ENCODE data around the gene CEP164.

Gene CEP164

DNA sequence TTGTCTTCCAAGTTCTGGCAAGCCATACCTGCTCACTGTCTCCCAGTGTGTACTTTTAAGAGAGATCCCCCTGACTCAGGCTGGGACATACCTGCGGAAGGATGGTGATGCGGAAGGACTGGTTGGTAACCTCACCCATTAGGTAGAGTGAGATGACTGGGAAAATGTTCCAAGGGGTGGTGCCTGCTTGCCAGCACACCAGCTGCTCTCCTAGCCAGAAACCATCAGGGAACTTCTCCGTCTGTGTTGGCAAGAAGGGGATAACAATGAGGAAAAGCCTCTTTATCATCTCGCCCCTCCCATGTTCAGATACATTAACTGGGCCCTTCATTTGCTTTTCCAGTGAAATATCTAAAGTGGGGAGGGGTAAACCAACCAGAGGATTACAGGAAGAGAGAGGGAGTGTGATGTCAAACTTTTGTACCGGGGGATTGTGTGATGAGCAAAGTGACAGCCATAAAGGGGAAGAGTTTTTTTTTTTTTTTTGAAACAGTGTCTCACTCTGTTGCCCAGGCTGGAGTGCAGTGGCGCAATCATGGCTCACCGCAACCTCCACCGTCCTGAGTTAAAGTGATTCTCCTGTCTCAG is 36.8 kb upstream of the CEP164 start, which contains the start of gene BACE1-AS:
TSS of gene BACE1-AS (plus strand) at position 538 of the 588 bp plus-strand sequence.
- no peak within 1 kb of the TSS for H3K4me3 ChIP-seq (ENCODE audit: low read length in 2 of 2)
- H3K27ac ChIP-seq (ENCODE audit: low read length) = no peak within 1 kb of the TSS
- H3K9ac ChIP-seq (ENCODE audit: low read length in 2 of 2) = no peak within 1 kb of the TSS
- no peaks in the 10 kb centered on the region for H3K9me3 ChIP-seq (ENCODE audit: control insufficient read depth in 2 of 2, low read length in 2 of 2)
- peaks cover 40 to 43% of the 10 kb centered on the region in 2 donors for H3K36me3 ChIP-seq (ENCODE audit: control insufficient read depth in 2 of 2, insufficient read depth in 2 of 2, low read length in 2 of 2)
- H3K27me3 ChIP-seq (ENCODE audit: control insufficient read depth in 1 of 2, insufficient read depth in 2 of 2, low read length in 2 of 2) = no peaks in the 10 kb centered on the region
- H3K4me1 ChIP-seq (ENCODE audit: control insufficient read depth, insufficient read depth, low read length) = no peaks in the 10 kb centered on the region

DNA sequence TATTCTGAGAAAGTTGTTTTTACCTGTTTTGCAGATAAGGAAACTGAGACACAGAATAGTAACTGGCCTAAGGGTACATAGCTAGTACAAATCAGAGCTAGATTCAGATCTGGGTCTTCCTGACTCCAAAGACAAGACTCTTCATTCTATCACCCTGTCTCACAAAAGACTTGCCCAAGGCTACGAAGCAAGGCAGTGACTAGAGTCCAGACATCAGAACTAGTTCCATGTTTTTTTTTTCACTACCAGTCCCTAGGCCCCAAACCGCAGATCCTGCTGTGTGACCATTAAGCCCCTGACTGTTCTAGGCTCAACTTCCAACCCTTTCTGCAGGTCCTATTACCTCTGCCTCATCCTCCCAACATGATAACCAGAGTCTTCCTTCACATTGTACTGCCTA is 35.0 kb upstream of the CEP164 start:
- Histone ChIP-seq H3K9ac (ENCODE audit: low read length in 2 of 2) (no peak overlapping the region), H3K36me3 (ENCODE audit: control insufficient read depth in 2 of 2, insufficient read depth in 2 of 2, low read length in 2 of 2) (peaks cover 37 to 41% of the 10 kb centered on the region in 2 donors), H3K4me3 (ENCODE audit: low read length in 2 of 2) (no peak overlapping the region), H3K27ac (ENCODE audit: low read length) (no peak overlapping the region), H3K9me3 (ENCODE audit: control insufficient read depth in 2 of 2, low read length in 2 of 2) (no peaks in the 10 kb centered on the region), H3K4me1 (ENCODE audit: control insufficient read depth, insufficient read depth, low read length) (no peaks in the 10 kb centered on the region), H3K27me3 (ENCODE audit: control insufficient read depth in 1 of 2, insufficient read depth in 2 of 2, low read length in 2 of 2) (no peaks in the 10 kb centered on the region)

DNA sequence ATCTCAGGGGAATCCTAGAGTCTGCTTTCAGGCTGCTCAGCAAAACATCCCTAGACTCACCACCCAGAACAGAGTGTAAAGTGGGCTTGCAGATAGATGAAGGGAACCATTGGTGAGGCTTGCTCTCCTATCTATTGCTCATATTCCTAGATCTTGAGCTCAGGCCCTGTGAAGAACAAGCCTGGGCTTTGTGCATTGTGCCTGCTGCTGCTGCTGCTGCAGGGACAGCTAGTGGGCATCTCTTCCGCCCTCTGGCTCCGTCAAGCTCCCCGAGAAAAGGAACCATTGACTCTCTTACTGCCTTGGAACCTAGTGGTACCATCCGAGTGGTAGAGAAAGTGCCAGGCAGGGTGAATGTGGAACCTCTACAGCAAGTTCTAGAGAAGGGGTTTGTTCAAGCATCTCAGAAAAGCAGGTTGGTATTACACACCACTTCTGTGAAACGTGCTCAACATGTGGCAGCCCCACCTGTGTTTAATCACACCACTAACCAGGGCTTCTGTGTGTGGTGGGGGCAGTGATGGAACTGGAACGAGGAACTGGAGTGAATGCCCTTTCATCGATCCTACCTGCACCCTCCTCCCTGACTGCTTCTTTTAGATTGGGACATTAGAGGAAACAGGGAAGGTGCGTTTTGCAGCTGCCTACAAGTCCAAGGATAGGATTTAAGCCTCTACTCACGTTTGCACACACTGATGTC is 32.1 kb upstream of the CEP164 start:
- Histone ChIP-seq H3K9ac (ENCODE audit: low read length in 2 of 2) (no peak overlapping the region), H3K27ac (ENCODE audit: low read length) (no peak overlapping the region), H3K36me3 (ENCODE audit: control insufficient read depth in 2 of 2, insufficient read depth in 2 of 2, low read length in 2 of 2) (peaks cover 18 to 26% of the 10 kb centered on the region in 2 donors), H3K4me1 (ENCODE audit: control insufficient read depth, insufficient read depth, low read length) (peaks cover 9% of the 10 kb centered on the region), H3K4me3 (ENCODE audit: low read length in 2 of 2) (no peak overlapping the region), H3K27me3 (ENCODE audit: control insufficient read depth in 1 of 2, insufficient read depth in 2 of 2, low read length in 2 of 2) (no peaks in the 10 kb centered on the region), H3K9me3 (ENCODE audit: control insufficient read depth in 2 of 2, low read length in 2 of 2) (no peaks in the 10 kb centered on the region)

DNA sequence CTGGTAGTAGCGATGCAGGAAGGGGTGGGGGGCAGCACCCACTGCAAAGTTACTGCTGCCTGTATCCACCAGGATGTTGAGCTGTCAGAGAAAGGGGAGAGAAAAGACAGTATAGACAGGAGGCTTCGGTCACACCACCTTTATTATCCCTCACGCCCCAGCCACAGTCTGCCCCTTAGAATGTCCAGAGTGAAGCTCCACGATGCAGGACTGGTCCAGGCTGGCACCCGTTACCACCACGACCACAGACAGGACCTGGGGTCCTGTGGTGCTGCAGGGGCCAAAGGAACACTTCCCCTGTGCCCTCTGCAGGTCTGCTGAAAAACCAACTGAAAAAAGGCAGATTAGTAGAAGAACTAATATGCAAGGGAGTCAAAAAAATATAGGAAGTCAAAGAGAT is 30.8 kb upstream of the CEP164 start:
- no peak overlapping the region for H3K4me3 ChIP-seq (ENCODE audit: low read length in 2 of 2)
- no peaks in the 10 kb centered on the region for H3K27me3 ChIP-seq (ENCODE audit: control insufficient read depth in 1 of 2, insufficient read depth in 2 of 2, low read length in 2 of 2)
- peaks cover 11% of the 10 kb centered on the region for H3K4me1 ChIP-seq (ENCODE audit: control insufficient read depth, insufficient read depth, low read length)
- H3K36me3 ChIP-seq (ENCODE audit: control insufficient read depth in 2 of 2, insufficient read depth in 2 of 2, low read length in 2 of 2) = peaks cover 10 to 13% of the 10 kb centered on the region in 2 donors
- H3K27ac ChIP-seq (ENCODE audit: low read length) = no peak overlapping the region
- H3K9me3 ChIP-seq (ENCODE audit: control insufficient read depth in 2 of 2, low read length in 2 of 2) = no peaks in the 10 kb centered on the region
- no peak overlapping the region for H3K9ac ChIP-seq (ENCODE audit: low read length in 2 of 2)

DNA sequence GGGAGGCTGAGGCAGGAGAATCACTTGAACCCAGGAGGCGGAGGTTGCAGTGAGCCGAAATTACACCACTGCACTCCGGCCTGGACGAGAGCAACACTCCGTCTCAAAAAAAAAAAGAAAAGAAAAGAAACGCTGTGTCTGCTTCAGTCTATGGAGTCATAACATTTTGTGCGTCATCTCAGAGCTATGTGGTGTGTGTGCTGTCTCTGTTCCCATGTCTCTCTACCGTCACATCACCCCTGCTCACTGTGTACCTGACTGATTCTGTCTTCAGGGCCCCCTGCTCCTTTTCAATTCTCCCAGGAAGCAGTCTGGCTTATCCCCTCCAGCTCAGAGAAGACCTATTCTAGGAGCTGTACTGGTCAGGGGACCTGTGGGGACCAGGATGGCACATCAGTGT is 29.5 kb upstream of the CEP164 start:
- Histone ChIP-seq H3K36me3 (ENCODE audit: control insufficient read depth in 2 of 2, insufficient read depth in 2 of 2, low read length in 2 of 2) (peaks cover 6 to 8% of the 10 kb centered on the region in 2 donors), H3K9ac (ENCODE audit: low read length in 2 of 2) (no peak overlapping the region), H3K27ac (ENCODE audit: low read length) (no peak overlapping the region), H3K4me3 (ENCODE audit: low read length in 2 of 2) (no peak overlapping the region), H3K9me3 (ENCODE audit: control insufficient read depth in 2 of 2, low read length in 2 of 2) (no peaks in the 10 kb centered on the region), H3K27me3 (ENCODE audit: control insufficient read depth in 1 of 2, insufficient read depth in 2 of 2, low read length in 2 of 2) (no peaks in the 10 kb centered on the region), H3K4me1 (ENCODE audit: control insufficient read depth, insufficient read depth, low read length) (peaks cover 11% of the 10 kb centered on the region)

DNA sequence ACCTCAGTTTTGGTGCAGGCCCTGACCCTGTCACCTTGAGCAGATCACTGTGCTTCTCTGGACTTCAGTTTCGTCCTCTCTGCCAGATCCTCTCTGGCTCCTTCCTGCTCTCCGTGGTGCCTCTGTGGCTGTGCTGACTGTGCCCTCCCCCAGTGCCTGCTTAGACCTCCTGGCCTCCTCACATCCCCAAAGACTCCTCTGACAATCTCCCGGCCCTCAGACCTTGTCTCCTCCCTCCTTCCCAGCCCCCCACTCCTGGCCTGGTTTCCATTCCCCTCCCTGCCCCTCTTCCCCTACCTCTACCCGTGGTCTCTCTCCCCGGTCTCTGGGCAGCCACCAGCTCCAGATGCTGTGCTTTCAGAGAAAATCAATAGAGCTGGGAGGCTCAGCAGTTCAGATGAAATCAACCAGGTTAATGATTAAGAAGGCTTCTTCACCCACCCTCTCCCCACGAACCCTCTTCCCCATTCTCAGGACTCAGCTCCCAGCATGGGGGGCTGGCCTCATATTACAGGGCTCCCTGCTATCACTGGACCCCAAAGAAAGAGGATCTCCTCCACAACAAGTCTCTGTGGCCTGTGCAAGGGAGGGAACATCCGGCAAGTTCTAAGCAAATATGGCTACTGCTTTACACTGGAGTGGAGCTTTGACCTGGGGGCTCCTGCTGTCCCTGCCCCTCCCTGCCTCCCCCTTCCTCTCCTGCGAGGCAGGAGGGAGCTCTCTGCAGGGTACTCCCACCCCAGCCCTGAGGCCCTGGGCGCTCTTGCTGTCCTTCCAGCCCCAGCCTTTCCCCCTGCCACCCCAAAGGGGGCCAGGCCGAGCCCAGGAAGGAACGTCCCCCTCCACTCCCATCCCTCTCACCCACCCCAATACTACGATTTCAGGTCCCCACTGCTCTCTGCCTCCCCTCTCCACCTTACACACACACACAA is 28.0 kb upstream of the CEP164 start:
- Histone ChIP-seq H3K9me3 (ENCODE audit: control insufficient read depth in 2 of 2, low read length in 2 of 2) (no peaks in the 10 kb centered on the region), H3K36me3 (ENCODE audit: control insufficient read depth in 2 of 2, insufficient read depth in 2 of 2, low read length in 2 of 2) (peaks cover 4 to 5% of the 10 kb centered on the region in 2 donors), H3K27ac (ENCODE audit: low read length) (no peak overlapping the region), H3K4me3 (ENCODE audit: low read length in 2 of 2) (peak overlapping the region in 1 of 2 donors; percentile 52), H3K27me3 (ENCODE audit: control insufficient read depth in 1 of 2, insufficient read depth in 2 of 2, low read length in 2 of 2) (no peaks in the 10 kb centered on the region), H3K4me1 (ENCODE audit: control insufficient read depth, insufficient read depth, low read length) (peaks cover 11% of the 10 kb centered on the region), H3K9ac (ENCODE audit: low read length in 2 of 2) (peak overlapping the region in 1 of 2 donors; percentile 36)

DNA sequence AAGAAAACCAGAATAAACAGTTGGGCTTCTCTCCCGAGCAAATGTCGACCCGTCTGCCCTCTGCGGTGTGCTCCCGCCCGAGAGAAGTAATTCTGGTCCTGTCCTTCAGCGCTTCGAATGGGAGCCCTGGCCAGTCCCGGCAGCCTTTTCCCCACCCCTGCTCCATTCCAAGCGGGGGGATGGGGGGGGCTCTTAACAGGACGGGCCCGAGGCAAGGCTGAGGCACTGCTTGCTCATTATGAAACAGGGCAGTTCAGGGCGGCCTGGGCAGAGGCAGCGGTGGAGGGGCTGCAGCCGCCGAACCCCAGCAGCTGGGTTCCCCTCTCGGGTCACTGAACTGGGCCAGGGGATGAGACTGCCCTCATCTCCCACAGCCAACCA is 27.4 kb upstream of the CEP164 start:
- Histone ChIP-seq H3K9ac (ENCODE audit: low read length in 2 of 2) (peak overlapping the region in 1 of 2 donors; percentile 36), H3K4me3 (ENCODE audit: low read length in 2 of 2) (peak overlapping the region in 1 of 2 donors; percentile 52), H3K4me1 (ENCODE audit: control insufficient read depth, insufficient read depth, low read length) (peaks cover 11% of the 10 kb centered on the region), H3K36me3 (ENCODE audit: control insufficient read depth in 2 of 2, insufficient read depth in 2 of 2, low read length in 2 of 2) (peaks cover 0 to 1% of the 10 kb centered on the region in 2 donors), H3K9me3 (ENCODE audit: control insufficient read depth in 2 of 2, low read length in 2 of 2) (no peaks in the 10 kb centered on the region), H3K27me3 (ENCODE audit: control insufficient read depth in 1 of 2, insufficient read depth in 2 of 2, low read length in 2 of 2) (no peaks in the 10 kb centered on the region), H3K27ac (ENCODE audit: low read length) (no peak overlapping the region)

DNA sequence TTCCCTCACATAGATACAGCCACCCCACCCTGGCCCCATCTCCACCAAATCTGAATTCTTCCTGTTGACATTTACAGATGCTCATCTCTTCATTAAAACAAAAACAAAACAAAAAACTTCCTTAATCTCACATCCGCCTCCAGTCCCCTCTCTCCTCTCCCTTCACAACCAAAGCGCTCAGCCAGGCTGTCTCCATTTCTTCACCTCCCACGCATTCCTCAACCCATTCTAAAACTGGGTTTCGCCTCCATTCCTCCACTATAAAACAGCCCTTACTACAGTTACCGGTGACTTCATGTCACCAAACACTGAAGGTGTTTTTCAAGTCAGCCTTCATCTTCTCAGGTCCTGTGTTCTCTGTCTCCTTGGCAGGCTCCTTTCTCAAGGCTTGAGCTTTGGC is 26.9 kb upstream of the CEP164 start:
- no peak overlapping the region for H3K4me3 ChIP-seq (ENCODE audit: low read length in 2 of 2)
- H3K9ac ChIP-seq (ENCODE audit: low read length in 2 of 2) = peak overlapping the region in 1 of 2 donors; percentile 29
- H3K4me1 ChIP-seq (ENCODE audit: control insufficient read depth, insufficient read depth, low read length) = peaks cover 11% of the 10 kb centered on the region
- no peak overlapping the region for H3K27ac ChIP-seq (ENCODE audit: low read length)
- no peaks in the 10 kb centered on the region for H3K9me3 ChIP-seq (ENCODE audit: control insufficient read depth in 2 of 2, low read length in 2 of 2)
- H3K27me3 ChIP-seq (ENCODE audit: control insufficient read depth in 1 of 2, insufficient read depth in 2 of 2, low read length in 2 of 2) = no peaks in the 10 kb centered on the region
- no peaks in the 10 kb centered on the region for H3K36me3 ChIP-seq (ENCODE audit: control insufficient read depth in 2 of 2, insufficient read depth in 2 of 2, low read length in 2 of 2)

DNA sequence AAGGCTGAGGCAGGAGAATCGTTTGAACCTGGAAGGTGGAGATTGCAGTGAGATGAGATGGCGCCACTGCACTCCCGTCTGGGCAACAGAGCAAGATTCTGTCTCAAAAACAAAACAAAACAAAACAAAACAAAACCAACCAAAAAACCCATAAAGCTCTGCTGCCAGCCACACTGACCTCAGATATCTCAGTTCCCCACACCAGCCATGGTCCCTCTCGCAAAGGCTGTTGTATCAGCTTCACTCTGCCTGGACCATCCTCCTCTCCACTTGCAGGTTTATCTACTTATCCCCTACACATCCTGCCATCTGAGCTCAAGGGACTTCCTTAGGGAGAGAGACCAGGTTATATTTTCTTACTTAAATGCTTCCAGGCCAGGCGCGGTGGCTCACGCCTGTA is 25.4 kb upstream of the CEP164 start:
- Histone ChIP-seq H3K27ac (ENCODE audit: low read length) (no peak overlapping the region), H3K4me3 (ENCODE audit: low read length in 2 of 2) (no peak overlapping the region), H3K36me3 (ENCODE audit: control insufficient read depth in 2 of 2, insufficient read depth in 2 of 2, low read length in 2 of 2) (no peaks in the 10 kb centered on the region), H3K27me3 (ENCODE audit: control insufficient read depth in 1 of 2, insufficient read depth in 2 of 2, low read length in 2 of 2) (no peaks in the 10 kb centered on the region), H3K9ac (ENCODE audit: low read length in 2 of 2) (no peak overlapping the region), H3K9me3 (ENCODE audit: control insufficient read depth in 2 of 2, low read length in 2 of 2) (no peaks in the 10 kb centered on the region), H3K4me1 (ENCODE audit: control insufficient read depth, insufficient read depth, low read length) (peaks cover 11% of the 10 kb centered on the region)

DNA sequence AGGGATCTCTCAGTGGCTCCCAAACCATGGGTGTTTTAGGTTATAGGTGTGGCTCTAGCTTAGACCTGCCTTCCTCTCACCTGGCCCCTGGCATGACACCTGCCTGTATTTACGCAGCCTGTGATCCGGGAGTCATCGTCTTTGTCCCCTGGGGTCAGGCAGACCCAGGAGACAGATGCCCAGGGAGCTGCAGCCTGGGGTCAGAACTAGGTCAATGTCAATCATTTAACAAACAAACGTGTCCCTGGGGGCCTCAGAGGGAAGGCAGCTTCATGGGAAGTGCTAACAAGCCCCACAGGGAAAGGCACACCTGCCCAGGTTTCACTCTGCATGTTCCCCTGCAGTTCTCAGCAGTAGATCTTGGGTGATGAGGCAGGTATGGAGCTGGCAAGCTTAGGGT is 24.6 kb upstream of the CEP164 start:
- Histone ChIP-seq H3K4me1 (ENCODE audit: control insufficient read depth, insufficient read depth, low read length) (peaks cover 11% of the 10 kb centered on the region), H3K36me3 (ENCODE audit: control insufficient read depth in 2 of 2, insufficient read depth in 2 of 2, low read length in 2 of 2) (no peaks in the 10 kb centered on the region), H3K4me3 (ENCODE audit: low read length in 2 of 2) (no peak overlapping the region), H3K27ac (ENCODE audit: low read length) (no peak overlapping the region), H3K9ac (ENCODE audit: low read length in 2 of 2) (no peak overlapping the region), H3K9me3 (ENCODE audit: control insufficient read depth in 2 of 2, low read length in 2 of 2) (no peaks in the 10 kb centered on the region), H3K27me3 (ENCODE audit: control insufficient read depth in 1 of 2, insufficient read depth in 2 of 2, low read length in 2 of 2) (no peaks in the 10 kb centered on the region)
